Spleen (tissue), 11 donors: ENCODE data around the gene PTGES2. TPM values are rescaled to one million over a fixed set of nuclear protein-coding genes. Genes with fewer than 3 reads are reported as not detected.

Experiments
- DNase-seq: peaks from one replicate; pipeline ENCODE4 v3.0.0-alpha.2; 2020
- H3K27ac ChIP-seq, 8 donors: fragments of 200-600 bp; sonication (generic) in 7 of 8; 1 replicate in 4 of 8; 2 replicates in 4 of 8; pipeline versions ENCODE4 v1.5.0 to v1.8.0; 2016 to 2021; ENCODE audit warnings: inconsistent platforms in 4 of 8, mild to moderate bottlenecking in 4 of 8, moderate library complexity in 1 of 8
- H3K27me3 ChIP-seq, 7 donors: fragments of 200-600 bp; sonication (generic) in 6 of 7; replicated peaks in 1 of 7; 1 replicate in 4 of 7; 2 replicates in 3 of 7; pipeline versions ENCODE4 v1.5.0 to v1.8.0; 2016 to 2021; ENCODE audit warnings: inconsistent platforms in 3 of 7, mild to moderate bottlenecking in 1 of 7
- H3K36me3 ChIP-seq, 6 donors: fragments of 200-600 bp; sonication (generic) in 5 of 6; 1 replicate in 4 of 6; 2 replicates in 2 of 6; pipeline versions ENCODE4 v1.5.0 to v1.8.0; 2016 to 2021; ENCODE audit warnings: inconsistent platforms in 2 of 6
- H3K4me1 ChIP-seq, 6 donors: fragments of 200-600 bp; sonication (generic) in 5 of 6; 1 replicate in 3 of 6; 2 replicates in 3 of 6; pipeline versions ENCODE4 v1.5.0 to v1.8.0; 2016 to 2021; ENCODE audit warnings: inconsistent platforms in 3 of 6
- H3K4me3 ChIP-seq, 8 donors: fragments of 200-600 bp; sonication (generic) in 7 of 8; 1 replicate in 4 of 8; 2 replicates in 4 of 8; pipeline versions ENCODE4 v1.5.0 to v1.8.0; 2016 to 2021; ENCODE audit warnings: inconsistent platforms in 4 of 8, mild to moderate bottlenecking in 4 of 8, moderate library complexity in 2 of 8
- H3K9me3 ChIP-seq, 8 donors: fragments of 200-600 bp; sonication (generic) in 7 of 8; 1 replicate in 4 of 8; 2 replicates in 4 of 8; pipeline versions ENCODE4 v1.5.0 to v1.8.0; 2016 to 2021; ENCODE audit warnings: inconsistent platforms in 4 of 8
- POLR2A ChIP-seq, 3 donors: fragments of 450-650 bp; IDR thresholded peaks; one replicate each; pipeline ENCODE4 v1.5.1; 2017; ENCODE audit warnings: antibody characterized with exemption in 3 of 3, mild to moderate bottlenecking in 1 of 3
- POLR2AphosphoS5 ChIP-seq, 3 donors: sonication (generic); formaldehyde crosslinking; IDR thresholded peaks; one replicate each; pipeline ENCODE4 v1.5.1; 2017; ENCODE audit warnings: antibody characterized with exemption in 3 of 3
- WGBS, 5 donors: extraction: QIAGEN DNeasy Blood & Tissue Kit in 3 of 5; methylation state at CpG; one replicate each; pipeline versions ENCODE4 v1.1.5 to v1.1.7; 2013 to 2018; 5-methylcytosine and 5-hydroxymethylcytosine counted together
- intact Hi-C: fragments of 100-400 bp; cut with DNase I; formaldehyde crosslinking; loops from one replicate; pipeline ENCODE4 v1.15.0; 2023; ENCODE audit warnings: low total_unique reads
- polyA plus RNA-seq, 3 donors: library from polyadenylated mRNA; stranded (reverse); fragments of 200-250 nt; gene quantifications; one replicate each; pipeline ENCODE4 v1.2.1, GENCODE V29; 2013
- total RNA-seq, 7 donors: library from RNA; depleted of rRNA in 3 of 7; stranded (reverse); fragments of >200 nt in 3 of 7; fragmentation: NEBNext Ultra II Directional in 4 of 7; extraction: Animal tissue kit (Norgen Biotek cat#: 25700) in 4 of 7; gene quantifications; one replicate each; pipeline versions ENCODE4 v1.1.0 to v1.2.1, GENCODE V29; 2016 to 2021
- TF ChIP-seq, protein P1 (sequence below), 11 experiments: fragments of 200-600 bp in 7 of 11; fragments of 450-650 bp in 4 of 11; sonication (generic) in 4 of 11; IDR thresholded peaks in 8 of 11; conservative IDR thresholded peaks in 3 of 11; 1 replicate in 7 of 11; 2 replicates in 4 of 11; pipeline versions ENCODE4 v1.4.0 to v1.8.0; 2016 to 2021; ENCODE audit warnings: antibody characterized with exemption in 11 of 11, inconsistent platforms in 4 of 11, mild to moderate bottlenecking in 1 of 11
- donor health status: healthy with polysubstance abuse.
- donor health status: DM: no; HTN: no; CAD: no; lungs with moderate emphysema.
- donor health status: DM: no; HTN: no; CAD: no.
- donor health status: Bipolar disorder and iron deficiency.
- donor health status: healthy.
- donor health status: DM: no; HTN: no; CAD: no.
- donor health status: DM: yes; HTN: yes; CAD: no.

The PTGES2 gene
- total and polyA plus RNA-seq, 10 donors = 45.2 to 71.2 (median 56.5) TPM

DNA sequence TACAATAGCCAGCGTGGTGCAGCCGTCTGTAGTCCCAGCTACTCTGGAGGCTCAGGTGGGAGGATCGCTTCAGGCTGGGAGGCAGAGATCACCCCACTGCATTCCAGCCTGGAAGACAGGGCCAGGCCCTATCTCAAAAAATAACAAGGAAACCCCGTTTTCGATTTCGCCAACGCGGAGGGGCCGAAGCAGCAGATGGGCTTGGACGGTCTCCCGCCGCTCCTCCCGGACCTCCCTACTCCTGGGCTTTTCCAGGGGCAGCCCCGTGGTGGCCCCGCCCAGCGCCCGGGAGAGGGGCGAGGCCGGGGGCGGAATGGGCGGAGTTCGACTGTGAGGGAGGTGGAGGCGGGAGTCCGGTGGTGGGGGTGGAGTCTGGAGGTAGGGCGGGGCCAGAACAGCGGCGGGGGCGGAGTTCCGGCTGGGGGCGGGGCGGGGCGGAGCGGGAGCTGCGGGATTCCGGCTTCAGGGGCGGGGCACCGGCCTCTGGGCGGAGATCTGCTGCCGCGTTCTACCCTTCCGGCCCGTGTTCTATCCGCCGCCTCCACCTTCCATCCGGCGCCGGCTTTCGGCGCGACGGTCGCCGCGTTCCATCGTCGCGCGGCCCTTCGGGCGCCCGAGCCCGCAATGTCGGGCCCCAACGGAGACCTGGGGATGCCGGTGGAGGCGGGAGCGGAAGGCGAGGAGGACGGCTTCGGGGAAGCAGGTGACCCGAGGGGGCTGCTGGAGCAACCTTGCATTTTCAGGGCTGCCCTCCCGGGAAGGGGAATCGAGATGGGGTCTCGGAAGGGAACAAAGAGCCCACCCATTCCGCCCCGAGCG, 32.5 kb upstream of the PTGES2 start, which contains the start of gene BBLN:
Gene BBLN (plus strand): TSS at position 482 of the 819 bp plus-strand sequence. CDS start 143 bp downstream, at position 625.
- Histone ChIP-seq H3K27ac (peak within 1 kb of the TSS; percentile 61 to 93 (median 86)), H3K4me3 (peak within 1 kb of the TSS; percentile 33 to 90 (median 76)), H3K4me1 (peaks cover 8 to 55% (median 26%) of the 10 kb centered on the region in 6 donors), H3K9me3 (no peaks in the 10 kb centered on the region), H3K27me3 (no peaks in the 10 kb centered on the region), H3K36me3 (peaks cover 0 to 31% (median 16%) of the 10 kb centered on the region in 6 donors)
- peak in 2 of 3 donors; percentile 69 to 80 for TF ChIP-seq POLR2A (IDR thresholded peaks at IDR 0.05)
- TF ChIP-seq, protein P1, sequence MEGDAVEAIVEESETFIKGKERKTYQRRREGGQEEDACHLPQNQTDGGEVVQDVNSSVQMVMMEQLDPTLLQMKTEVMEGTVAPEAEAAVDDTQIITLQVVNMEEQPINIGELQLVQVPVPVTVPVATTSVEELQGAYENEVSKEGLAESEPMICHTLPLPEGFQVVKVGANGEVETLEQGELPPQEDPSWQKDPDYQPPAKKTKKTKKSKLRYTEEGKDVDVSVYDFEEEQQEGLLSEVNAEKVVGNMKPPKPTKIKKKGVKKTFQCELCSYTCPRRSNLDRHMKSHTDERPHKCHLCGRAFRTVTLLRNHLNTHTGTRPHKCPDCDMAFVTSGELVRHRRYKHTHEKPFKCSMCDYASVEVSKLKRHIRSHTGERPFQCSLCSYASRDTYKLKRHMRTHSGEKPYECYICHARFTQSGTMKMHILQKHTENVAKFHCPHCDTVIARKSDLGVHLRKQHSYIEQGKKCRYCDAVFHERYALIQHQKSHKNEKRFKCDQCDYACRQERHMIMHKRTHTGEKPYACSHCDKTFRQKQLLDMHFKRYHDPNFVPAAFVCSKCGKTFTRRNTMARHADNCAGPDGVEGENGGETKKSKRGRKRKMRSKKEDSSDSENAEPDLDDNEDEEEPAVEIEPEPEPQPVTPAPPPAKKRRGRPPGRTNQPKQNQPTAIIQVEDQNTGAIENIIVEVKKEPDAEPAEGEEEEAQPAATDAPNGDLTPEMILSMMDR (IDR thresholded peaks at IDR 0.05 in 8 of 11, conservative IDR thresholded peaks at IDR 0.05 in 3 of 11) = peak in 1 of 11 experiments; percentile 30
- peak; percentile 95 to 96 (median 96) for TF ChIP-seq POLR2AphosphoS5 (IDR thresholded peaks at IDR 0.05)
- peak; percentile 98 for DNase-seq
- intact Hi-C loops = no loop called here
- 0 to 1% (median 0%) methylated on average over 13 to 77 of the region's 77 CpGs for WGBS, 5 donors

DNA sequence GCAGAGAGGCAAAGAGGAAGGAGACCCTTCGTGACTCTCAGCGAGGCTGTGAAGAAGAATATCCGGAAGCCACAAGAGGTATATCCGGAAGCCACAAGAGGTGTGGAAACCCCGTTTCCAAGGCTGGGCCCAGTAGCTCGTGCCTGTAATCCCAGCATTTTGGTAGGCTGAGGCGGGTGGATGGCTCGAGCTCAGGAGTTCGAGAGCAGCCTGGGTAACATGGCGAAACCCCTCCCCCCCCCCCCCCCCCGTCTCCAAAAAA, 31.9 kb upstream of the PTGES2 start:
- Histone ChIP-seq H3K4me3 (peak overlapping the region; percentile 33 to 90 (median 76)), H3K9me3 (no peaks in the 10 kb centered on the region), H3K27ac (peak overlapping the region; percentile 61 to 93 (median 86)), H3K27me3 (no peaks in the 10 kb centered on the region), H3K36me3 (peaks cover 0 to 26% (median 13%) of the 10 kb centered on the region in 6 donors), H3K4me1 (peaks cover 8 to 54% (median 26%) of the 10 kb centered on the region in 6 donors)
- TF ChIP-seq, protein P1 (IDR thresholded peaks at IDR 0.05 in 8 of 11, conservative IDR thresholded peaks at IDR 0.05 in 3 of 11) = no peak
- TF ChIP-seq POLR2A (IDR thresholded peaks at IDR 0.05) (no peak), POLR2AphosphoS5 (IDR thresholded peaks at IDR 0.05) (no peak)
- WGBS, 5 donors = 6 to 23% (median 11%) methylated on average over 11 of the region's 11 CpGs
- intact Hi-C loops = no loop called here
- DNase-seq = no peak

DNA sequence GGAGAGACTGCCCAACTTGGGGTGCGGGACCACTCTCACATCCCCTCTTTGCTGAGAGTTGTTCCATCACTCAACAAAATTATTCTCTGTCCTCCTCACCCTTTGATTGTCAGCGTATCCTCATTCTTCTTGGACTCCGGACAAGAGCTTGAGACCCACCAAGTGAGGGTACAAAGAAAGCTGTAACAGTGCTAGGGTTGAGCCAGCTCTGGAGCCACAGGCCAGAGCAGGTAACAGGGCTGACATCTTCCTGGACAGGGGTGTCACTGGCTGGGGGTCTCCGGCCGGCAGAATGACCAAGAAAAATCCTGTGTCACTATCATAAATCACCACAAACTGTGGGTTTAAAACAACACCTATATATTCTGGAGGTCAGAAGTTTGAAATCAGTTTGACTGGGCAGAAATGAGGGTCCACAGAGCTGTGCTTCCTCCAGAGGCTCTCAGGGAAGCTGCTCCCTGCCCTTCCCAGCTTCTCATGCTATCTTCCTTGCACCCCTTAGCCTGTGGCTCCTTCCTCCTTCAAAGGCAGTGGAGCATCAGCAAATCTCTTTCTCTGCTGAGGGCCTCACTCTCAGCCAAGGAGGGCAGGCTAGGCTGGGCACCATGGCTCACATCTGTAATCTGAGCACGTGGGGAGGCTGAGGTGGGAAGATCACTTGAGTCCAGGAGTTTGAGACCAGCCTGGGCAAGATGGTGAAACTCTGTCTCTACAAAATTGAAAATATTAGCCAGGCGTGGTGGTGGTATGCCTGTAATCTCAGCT, 28.4 kb upstream of the PTGES2 start:
- 82 to 88% (median 87%) methylated on average over 7 of the region's 7 CpGs for WGBS, 5 donors
- Histone ChIP-seq H3K4me1 (peaks cover 3 to 30% (median 10%) of the 10 kb centered on the region in 6 donors), H3K36me3 (no peaks in the 10 kb centered on the region), H3K9me3 (no peaks in the 10 kb centered on the region), H3K27ac (no peak overlapping the region), H3K4me3 (no peak overlapping the region), H3K27me3 (no peaks in the 10 kb centered on the region)
- TF ChIP-seq POLR2A (IDR thresholded peaks at IDR 0.05) = no peak
- TF ChIP-seq, protein P1 (IDR thresholded peaks at IDR 0.05 in 8 of 11, conservative IDR thresholded peaks at IDR 0.05 in 3 of 11) = no peak
- TF ChIP-seq POLR2AphosphoS5 (IDR thresholded peaks at IDR 0.05) = no peak
- peak; percentile 47 for DNase-seq
- intact Hi-C loops = no loop called here
